GM12878 (cell line): Measurements from ENCODE around the gene LRCH3. TPM values are rescaled to one million over a fixed set of nuclear protein-coding genes. Genes with fewer than 3 reads are reported as not detected.
A peak's percentile ranks its signal among the peaks of the same experiment; 100 is the strongest.

Source experiments
- BCL3 ChIP-seq: IDR thresholded peaks from 2 replicates; pipeline ENCODE4 v1.6.1; 2011; ENCODE audit warnings: borderline replicate concordance, low read depth, mild to moderate bottlenecking, moderate library complexity, low read length; ENCODE audit not compliant: insufficient read depth, poor library complexity, severe bottlenecking
- EZH2 ChIP-seq: IDR thresholded peaks from 2 replicates; pipeline ENCODE4 v1.6.1; 2012; ENCODE audit warnings: low read depth, mild to moderate bottlenecking, control low read depth, inconsistent platforms, low read length, borderline replicate concordance; ENCODE audit not compliant: control insufficient read depth
- MEF2B ChIP-seq: fragments of 450-650 bp; IDR thresholded peaks from 2 replicates; pipeline ENCODE4 v1.6.1; 2018; ENCODE audit warnings: mild to moderate bottlenecking, moderate library complexity; ENCODE audit not compliant: partially characterized antibody, poor library complexity, severe bottlenecking
- MYB ChIP-seq: fragments of 150-350 bp; IDR thresholded peaks from 2 replicates; pipeline ENCODE4 v1.6.1; 2014; ENCODE audit warnings: mild to moderate bottlenecking, low read depth, low read length, borderline replicate concordance
- PBX3 ChIP-seq: IDR thresholded peaks from 2 replicates; pipeline ENCODE4 v1.6.1; 2011; ENCODE audit warnings: mild to moderate bottlenecking, low read depth, low read length, moderate library complexity; ENCODE audit not compliant: insufficient replicate concordance
- PML ChIP-seq: IDR thresholded peaks from 2 replicates; pipeline ENCODE4 v1.6.1; 2012; ENCODE audit warnings: low read length, inconsistent platforms
- POU2F2 ChIP-seq: IDR thresholded peaks from 3 replicates; pipeline ENCODE4 v1.6.1; 2011; ENCODE audit warnings: low read depth, mild to moderate bottlenecking, low read length, borderline replicate concordance
- RAD51 ChIP-seq: fragments of 450-650 bp; IDR thresholded peaks from 2 replicates; pipeline ENCODE4 v1.6.1; 2016; ENCODE audit warnings: moderate library complexity, mild to moderate bottlenecking, inconsistent platforms
- REST ChIP-seq: IDR thresholded peaks from 2 replicates; pipeline ENCODE4 v1.6.1; 2012; ENCODE audit warnings: mild to moderate bottlenecking, low read depth, low read length
- ZBTB40 ChIP-seq: fragments of 450-650 bp; IDR thresholded peaks from 2 replicates; pipeline ENCODE4 v1.6.1; 2016; ENCODE audit warnings: mild to moderate bottlenecking, moderate library complexity, borderline replicate concordance
- ZNF217 ChIP-seq: fragments of 450-650 bp; IDR thresholded peaks from 2 replicates; pipeline ENCODE4 v1.6.1; 2017; ENCODE audit warnings: antibody characterized with exemption, mild to moderate bottlenecking
- ZNF687 ChIP-seq: fragments of 450-650 bp; IDR thresholded peaks from 2 replicates; pipeline ENCODE4 v1.6.1; 2017; ENCODE audit warnings: mild to moderate bottlenecking, moderate library complexity
- polyA plus RNA-seq, 11 experiments: library from polyadenylated mRNA; depleted of rRNA in 4 of 11; unstranded in 6 of 11; stranded (reverse) in 5 of 11; fragments of >200 nt; fragmentation: Nextera tagmentation in 4 of 11; fragmentation: Illumina TruSeq in 1 of 11; extraction: Ambion mirVana in 4 of 11; extraction: Trizol in 1 of 11; gene quantifications; 1 replicate in 1 of 11; 2 replicates in 10 of 11; pipeline versions ENCODE4 v1.2.1 to v1.2.3, GENCODE V29; 2011 to 2016; ENCODE audit warnings: inconsistent platforms in 2 of 11, missing spikeins in 2 of 11, low read depth in 1 of 11
- total RNA-seq, 4 experiments: library from RNA; depleted of rRNA in 3 of 4; stranded (reverse); fragments of >200 nt in 3 of 4; fragmentation: Illumina TruSeq in 1 of 4; extraction: Trizol in 1 of 4; gene quantifications; 2 replicates each; pipeline versions ENCODE4 v1.2.1 to v1.2.3, GENCODE V29; 2013 to 2021

LRCH3 gene
- total and polyA plus RNA-seq, 10 of the 15 experiments (the other 5 are each of a cell fraction or from before 2014, with no cell fraction given), result 3.9 to 136 (median 40.6) TPM

- TF ChIP-seq REST (0 out of 2 replicates have a peak, but pooled peaks have one; percentile 38), PBX3 (peak; percentile 60), RAD51 (no peak), ZNF687 (peak; percentile 84), BCL3 (peak; percentile 7), POU2F2 (peak; percentile 75; the same call in 2 of the 3 replicates), PML (peak; percentile 77; the same call in 1 of the 2 replicates), MEF2B (peak; percentile 44), ZNF217 (no peak), MYB (no peak), EZH2 (no peak), ZBTB40 (no peak)
Observed at GRCh38 chr3:197791113-197791891, at the start of gene LRCH3 (continued).
